Measurements from ENCODE around the gene PPP6R2. TPM values are rescaled to one million over a fixed set of nuclear protein-coding genes. Genes with fewer than 3 reads are reported as not detected.
A peak's percentile ranks its signal among the peaks of the same experiment; 100 is the strongest.

Gene PPP6R2
- total and polyA plus RNA-seq, 8 donors: 21.1 to 70.4 (median 25.1) TPM

DNA sequence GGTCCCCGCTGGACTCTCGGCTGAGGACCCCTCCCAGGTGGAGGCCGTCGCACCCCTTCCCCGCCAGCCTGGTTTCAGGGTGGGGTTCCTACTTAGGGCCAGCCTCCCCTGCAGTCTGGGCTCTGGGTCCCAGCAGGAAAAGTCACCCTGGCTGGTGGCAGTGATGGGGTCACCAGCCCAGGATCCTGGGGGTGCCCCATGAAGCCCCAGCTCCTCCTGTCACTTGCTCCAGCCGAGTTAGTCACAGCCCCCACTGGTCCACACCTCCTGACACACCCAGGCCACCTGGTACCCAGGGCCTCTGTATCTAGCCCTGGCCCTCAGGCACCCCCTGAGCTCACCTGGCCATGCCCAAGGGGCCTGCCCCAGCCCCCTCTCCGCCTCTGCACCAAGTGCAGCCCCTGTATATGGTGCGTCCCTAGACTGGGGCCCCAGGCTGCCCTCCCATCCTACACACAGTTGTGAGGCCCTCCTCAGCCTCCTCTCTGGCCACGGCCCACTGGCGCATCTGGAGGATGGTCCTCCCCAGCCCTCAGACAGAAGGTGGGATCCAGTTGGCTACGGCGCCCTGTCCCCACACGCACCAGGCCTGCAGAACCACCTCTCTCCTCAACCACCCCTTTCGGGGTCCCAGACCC lies 42.4 kb upstream of the PPP6R2 start:
- intact Hi-C loops (cut with DNase I): no loop called here
- FAIRE-seq (no peak), DNase-seq (no peak), ATAC-seq (no peak)
- Histone ChIP-seq H3K27me3 (no peaks in the 10 kb centered on the region), H3K36me3 (no peaks in the 10 kb centered on the region), H3K27ac (peak overlapping the region in 2 of 4 donors; percentile 10 to 88), H3K4me3 (peak overlapping the region in 2 of 4 donors; percentile 6 to 24), H3K9me3 (no peaks in the 10 kb centered on the region), H3K4me1 (peaks cover 23 to 69% (median 33%) of the 10 kb centered on the region in 3 donors)
- 90 to 94% methylated on average over 13 to 14 of the region's 14 CpGs for WGBS, 2 donors
- TF ChIP-seq, protein P1, sequence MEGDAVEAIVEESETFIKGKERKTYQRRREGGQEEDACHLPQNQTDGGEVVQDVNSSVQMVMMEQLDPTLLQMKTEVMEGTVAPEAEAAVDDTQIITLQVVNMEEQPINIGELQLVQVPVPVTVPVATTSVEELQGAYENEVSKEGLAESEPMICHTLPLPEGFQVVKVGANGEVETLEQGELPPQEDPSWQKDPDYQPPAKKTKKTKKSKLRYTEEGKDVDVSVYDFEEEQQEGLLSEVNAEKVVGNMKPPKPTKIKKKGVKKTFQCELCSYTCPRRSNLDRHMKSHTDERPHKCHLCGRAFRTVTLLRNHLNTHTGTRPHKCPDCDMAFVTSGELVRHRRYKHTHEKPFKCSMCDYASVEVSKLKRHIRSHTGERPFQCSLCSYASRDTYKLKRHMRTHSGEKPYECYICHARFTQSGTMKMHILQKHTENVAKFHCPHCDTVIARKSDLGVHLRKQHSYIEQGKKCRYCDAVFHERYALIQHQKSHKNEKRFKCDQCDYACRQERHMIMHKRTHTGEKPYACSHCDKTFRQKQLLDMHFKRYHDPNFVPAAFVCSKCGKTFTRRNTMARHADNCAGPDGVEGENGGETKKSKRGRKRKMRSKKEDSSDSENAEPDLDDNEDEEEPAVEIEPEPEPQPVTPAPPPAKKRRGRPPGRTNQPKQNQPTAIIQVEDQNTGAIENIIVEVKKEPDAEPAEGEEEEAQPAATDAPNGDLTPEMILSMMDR (IDR thresholded peaks at IDR 0.05): no peak

DNA sequence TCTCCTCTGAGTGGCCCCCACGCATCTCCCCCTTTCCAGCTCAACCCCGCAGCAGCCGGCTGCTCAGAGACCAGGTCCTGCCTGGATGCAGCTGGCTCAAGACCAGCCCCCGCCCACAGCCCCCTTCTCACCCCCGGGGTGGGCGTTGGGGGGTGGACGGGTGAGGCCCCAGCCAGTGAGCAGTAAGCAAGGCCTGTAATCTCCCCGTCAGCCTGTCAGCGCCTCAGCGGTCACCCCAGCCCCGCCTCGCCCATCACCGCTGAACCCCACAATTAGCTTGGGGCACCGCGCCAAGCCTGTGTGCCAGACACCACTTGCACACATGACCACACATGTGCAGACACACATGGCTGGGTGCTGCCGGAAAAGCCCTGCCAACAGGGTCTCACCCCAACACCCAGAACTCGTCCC lies 41.5 kb upstream of the PPP6R2 start:
- TF ChIP-seq, protein P1 (IDR thresholded peaks at IDR 0.05): no peak
- peak overlapping the region in 1 of 4 donors; percentile 2 for H3K4me3 ChIP-seq
- ATAC-seq: no peak
- FAIRE-seq: no peak
- WGBS, 2 donors: 70 to 71% methylated on average over 17 of the region's 17 CpGs
- intact Hi-C loops (cut with DNase I): no loop called here
- H3K4me1 ChIP-seq: peaks cover 22 to 68% (median 31%) of the 10 kb centered on the region in 3 donors
- peak overlapping the region in 3 of 4 donors; percentile 23 to 88 (median 33) for H3K27ac ChIP-seq
- no peaks in the 10 kb centered on the region for H3K27me3 ChIP-seq
- peak in 1 of 6 donors; percentile 49 for DNase-seq
- no peaks in the 10 kb centered on the region for H3K36me3 ChIP-seq
- no peaks in the 10 kb centered on the region for H3K9me3 ChIP-seq

DNA sequence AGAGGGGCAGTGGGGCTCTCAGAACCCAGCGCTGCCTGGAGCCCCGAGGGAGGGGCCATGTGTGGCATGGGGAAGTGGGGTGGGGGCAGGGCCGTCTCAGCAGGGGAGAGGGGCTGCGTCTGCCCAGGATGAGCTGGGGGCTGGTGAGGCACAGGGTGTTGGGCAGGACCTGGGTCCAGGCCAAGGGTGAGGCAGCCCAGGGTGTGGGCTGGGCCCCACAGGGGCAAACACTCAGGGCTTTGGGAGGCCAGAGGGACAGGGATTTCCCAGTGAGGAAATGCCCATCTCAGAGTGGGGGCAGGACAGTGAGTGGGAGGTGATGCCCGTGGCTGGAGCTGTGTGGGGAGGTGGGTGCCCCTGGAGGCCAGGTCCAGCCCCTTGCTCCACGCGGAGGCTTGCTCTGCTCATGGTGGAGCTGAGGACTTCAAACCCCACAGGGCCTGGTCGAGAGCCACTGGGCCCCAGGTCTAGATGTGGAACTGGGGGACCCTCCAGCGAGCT lies 41.0 kb upstream of the PPP6R2 start:
- Histone ChIP-seq H3K4me3 (peak overlapping the region in 1 of 4 donors; percentile 2), H3K4me1 (peaks cover 17 to 63% (median 26%) of the 10 kb centered on the region in 3 donors), H3K9me3 (no peaks in the 10 kb centered on the region), H3K27me3 (no peaks in the 10 kb centered on the region), H3K36me3 (no peaks in the 10 kb centered on the region), H3K27ac (peak overlapping the region; percentile 33 to 88 (median 78))
- peak in 1 of 6 donors; percentile 55 for DNase-seq
- ATAC-seq: peak in 1 of 4 donors; percentile 7
- TF ChIP-seq, protein P1 (IDR thresholded peaks at IDR 0.05): no peak
- 55 to 57% methylated on average over 9 of the region's 9 CpGs for WGBS, 2 donors
- no peak for FAIRE-seq
- intact Hi-C loops (cut with DNase I): no loop called here

DNA sequence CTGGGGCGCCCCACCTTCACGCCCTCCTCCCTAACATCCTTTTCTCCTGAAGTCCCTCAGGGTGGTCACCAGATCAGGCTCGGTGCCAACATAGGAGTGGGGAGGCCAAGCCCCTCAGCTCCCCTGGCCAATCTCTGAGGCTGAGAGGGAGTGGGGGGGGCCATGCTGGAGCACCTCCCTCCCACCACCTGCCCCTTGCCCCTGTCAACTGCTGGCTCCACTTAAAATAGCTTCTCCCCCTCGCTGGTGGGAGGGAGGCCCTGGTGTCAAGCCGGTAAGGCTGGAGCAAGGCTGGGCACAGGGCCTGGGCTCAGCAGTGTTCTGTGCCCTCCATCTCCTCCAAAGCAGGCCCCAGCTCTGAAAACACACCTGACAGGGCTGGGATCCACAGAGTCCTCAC lies 40.6 kb upstream of the PPP6R2 start:
- peak overlapping the region; percentile 33 to 88 (median 78) for H3K27ac ChIP-seq
- WGBS, 2 donors: 62 to 73% methylated on average over 5 of the region's 5 CpGs

More for the DNA sequence above, 40.6 kb upstream of the PPP6R2 start:
- Histone ChIP-seq H3K36me3 (no peaks in the 10 kb centered on the region), H3K4me3 (peak overlapping the region in 1 of 4 donors; percentile 2), H3K27me3 (no peaks in the 10 kb centered on the region), H3K4me1 (peaks cover 12 to 58% (median 22%) of the 10 kb centered on the region in 3 donors), H3K9me3 (no peaks in the 10 kb centered on the region)
- FAIRE-seq (no peak), DNase-seq (peak in 1 of 6 donors; percentile 50), ATAC-seq (no peak)
- intact Hi-C loops (cut with DNase I): no loop called here
- TF ChIP-seq, protein P1 (IDR thresholded peaks at IDR 0.05): no peak

Data from pancreas (tissue), 10 donors.